Hematopoietic multipotent progenitor cell treated with erythropoietin and hydrocortisone succinate and interleukin-3 and kit ligand, for 17 days (in vitro differentiated cells): Measurements from ENCODE around the gene PLB1.

ENCODE experiments used
- DNase-seq: peaks from one replicate; pipeline ENCODE4 v3.0.0-alpha.2; 2015; ENCODE audit warnings: low spot score

Gene PLB1

DNA sequence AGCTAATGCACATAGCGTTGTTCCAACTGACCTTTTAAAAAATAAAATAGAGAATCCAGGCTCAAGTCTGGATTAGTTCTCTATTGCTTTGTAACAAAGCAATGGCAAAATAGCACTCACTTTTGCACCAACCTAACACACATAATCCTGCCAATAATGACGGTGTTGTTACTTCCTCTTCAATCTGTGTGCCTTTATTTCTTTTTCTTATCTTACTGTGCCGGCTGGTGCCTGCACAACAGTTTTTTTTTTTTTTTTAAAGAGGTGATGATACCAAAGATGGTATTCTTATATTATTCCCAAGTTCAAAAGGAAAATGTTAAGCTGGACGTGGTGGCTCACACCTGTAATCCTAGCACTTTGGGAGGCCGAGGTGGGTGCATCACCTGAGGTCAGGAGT lies 3.4 kb downstream of the PLB1 start:
- DNase-seq, result no peak

DNA sequence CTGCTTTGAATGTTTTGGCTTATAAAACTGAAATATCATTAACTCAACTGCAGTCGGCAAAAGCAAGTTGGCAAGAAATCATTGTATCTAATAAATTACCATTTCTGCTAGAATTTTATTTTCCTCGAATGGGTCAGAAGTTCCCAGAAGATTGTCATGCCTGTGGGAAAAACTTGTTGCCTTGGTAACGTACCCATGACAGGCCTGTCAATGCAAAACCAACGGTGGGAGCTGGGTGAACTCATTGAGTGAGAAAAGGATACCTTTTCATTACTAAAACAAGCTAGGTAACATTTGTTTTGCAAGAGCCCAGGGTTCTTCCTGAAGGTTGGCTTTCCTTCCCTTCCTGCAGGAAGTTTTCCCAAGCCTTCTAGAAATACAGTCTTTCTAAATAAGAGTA lies 9.5 kb downstream of the PLB1 start:
- DNase-seq, result no peak

DNA sequence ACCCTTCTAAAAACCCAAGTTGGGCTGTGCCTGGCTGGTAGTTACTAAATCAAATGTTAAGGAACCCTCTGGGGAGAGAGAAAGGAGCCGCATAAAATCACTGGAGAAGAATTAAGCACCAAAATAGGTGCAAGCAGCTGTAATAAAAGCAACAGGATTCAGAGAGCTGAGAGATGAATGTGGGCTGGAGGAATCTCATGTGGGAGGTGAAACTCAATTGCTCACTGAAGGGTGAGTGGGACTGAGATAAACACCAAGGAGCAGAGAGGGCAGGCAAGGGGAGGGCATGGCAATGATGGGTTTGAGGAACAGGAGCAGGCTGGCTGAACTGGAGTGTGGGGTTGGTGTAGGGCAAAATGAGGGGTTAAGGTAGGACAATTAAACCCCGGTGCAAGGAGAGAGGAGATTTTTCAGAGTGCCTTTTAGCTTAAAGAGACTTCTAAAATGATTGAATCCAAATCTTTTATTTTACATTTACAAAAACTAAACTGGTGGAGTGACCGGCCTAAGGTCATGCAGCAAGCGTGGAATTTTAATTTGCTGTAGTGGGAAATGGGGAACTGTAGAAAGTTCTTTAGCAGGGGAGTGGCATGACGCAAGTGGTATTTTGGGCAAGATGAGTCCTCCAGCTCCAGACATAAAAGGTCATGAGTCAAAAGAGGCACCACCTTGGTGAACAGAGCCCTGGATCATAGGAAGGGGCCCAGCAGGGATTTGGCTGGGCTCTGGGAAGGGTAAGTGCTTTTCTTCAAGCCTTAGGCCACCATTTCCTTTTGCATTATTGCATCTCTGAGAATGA lies 10.5 kb downstream of the PLB1 start:
- DNase-seq, result no peak

DNA sequence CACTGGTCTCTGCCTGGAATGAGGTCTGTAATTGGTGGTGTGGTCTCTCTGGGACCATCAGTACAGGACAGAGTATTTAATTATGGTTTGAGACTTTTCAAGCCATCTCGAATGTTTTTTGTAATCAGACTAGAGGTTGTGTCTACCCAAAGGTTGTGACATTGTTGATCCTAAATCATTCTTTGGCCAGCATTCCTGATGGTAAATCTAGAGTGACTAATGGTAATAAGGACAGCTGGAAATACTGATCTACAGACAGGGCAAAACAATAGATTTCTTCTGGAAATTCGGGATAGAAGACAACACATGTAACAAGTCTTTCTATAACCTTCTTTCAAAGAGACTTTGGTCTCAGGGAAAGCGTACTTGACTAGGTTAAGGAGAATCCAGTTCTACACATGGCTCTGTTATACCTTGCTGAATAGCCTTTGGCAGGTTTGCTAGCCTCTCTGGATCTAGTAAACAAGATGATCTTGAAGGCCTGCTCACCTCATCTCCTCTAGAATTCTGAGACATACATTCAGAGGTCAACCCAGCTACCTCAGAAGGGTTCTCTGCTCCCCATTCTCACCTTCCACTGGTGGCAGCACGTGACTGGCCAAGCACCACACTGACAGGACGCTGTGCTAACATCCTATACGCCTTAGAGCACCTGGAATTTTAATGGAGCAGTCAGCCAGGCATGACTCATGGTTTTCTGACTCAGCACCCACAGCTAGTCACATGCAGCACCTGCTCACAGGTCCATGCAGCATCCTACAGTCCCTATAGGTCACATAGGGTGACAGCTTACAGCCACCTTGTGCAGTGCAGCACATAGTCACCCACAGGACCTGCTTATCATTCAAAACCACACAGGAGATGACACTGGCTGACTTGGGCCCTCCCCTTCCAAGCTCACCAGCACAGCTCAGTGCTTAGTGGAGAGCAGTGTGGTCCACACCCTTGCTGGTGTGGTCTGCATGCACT lies 12.2 kb downstream of the PLB1 start:
- DNase-seq, result peak; percentile 77

DNA sequence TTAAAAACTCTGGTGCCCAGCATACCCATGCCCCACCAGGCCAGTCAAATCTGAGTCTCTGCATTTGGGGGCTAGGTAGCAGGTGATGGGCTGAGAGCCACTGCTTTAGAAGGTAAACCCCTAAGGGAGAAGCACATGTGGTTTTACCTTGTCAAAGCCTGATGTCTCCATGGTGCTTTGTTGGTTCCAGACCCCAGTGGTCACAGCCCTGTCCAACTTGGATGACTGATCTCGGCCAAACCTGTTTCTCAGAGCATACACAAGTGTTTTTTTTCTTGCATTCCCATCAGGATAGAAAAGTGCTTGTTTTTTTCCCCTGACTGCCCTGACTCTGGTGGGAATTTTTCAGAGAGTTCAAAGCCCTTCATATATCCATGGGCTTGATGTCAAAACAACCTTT lies 13.5 kb downstream of the PLB1 start:
- no peak for DNase-seq

DNA sequence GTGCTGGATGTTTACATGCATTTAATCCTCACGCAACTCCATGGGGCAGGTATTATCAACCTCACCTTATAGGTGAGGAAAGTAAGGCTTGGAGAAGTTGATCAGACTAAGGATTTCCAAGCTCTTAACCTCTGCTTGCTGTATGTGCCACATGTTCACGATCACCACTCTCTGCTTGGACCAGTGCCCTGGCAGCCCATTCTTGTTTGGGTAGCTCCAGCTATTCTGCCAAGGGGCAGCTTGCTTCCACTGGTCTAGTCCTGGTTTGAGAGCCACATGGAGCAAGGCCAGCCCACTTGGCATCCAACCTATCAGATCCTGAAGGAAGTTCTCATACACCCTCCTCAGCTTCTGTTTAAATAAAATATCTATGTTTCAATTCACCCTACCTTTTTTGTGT lies 14.3 kb downstream of the PLB1 start:
- peak; percentile 7 for DNase-seq

DNA sequence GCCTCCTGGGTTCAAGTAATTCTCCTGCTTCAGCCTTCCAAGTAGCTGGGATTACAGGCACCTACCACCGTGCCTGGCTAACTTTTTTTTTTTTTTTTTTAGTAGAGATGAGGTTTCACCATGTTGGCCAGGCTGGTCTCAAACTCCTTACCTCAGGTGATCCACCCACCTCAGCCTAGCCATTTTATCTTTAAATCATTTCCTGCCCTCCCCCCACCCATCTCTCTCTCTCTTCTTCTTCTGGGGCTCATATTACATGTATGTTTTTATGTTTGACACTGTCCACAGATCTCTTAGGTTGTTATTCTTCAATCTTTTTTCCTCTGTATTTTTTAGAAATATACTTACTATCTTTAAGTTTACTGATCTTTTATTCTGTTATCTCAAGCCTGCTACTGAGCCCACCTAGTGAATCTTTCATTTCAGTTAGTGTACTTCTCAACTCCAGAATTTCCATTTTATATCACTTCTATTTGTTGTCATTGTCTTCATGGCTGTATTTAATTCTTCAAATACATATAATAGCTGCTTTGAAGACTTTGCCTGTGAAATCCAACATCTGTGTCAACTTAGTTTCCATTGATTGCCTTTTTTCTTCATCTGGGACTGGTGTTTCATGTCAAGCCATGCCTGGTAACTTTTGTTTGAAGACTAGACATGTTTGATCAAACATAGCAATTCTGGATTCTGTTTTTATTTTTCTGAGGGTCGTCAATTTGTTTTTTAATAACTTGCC lies 16.2 kb downstream of the PLB1 start:
- no peak for DNase-seq

DNA sequence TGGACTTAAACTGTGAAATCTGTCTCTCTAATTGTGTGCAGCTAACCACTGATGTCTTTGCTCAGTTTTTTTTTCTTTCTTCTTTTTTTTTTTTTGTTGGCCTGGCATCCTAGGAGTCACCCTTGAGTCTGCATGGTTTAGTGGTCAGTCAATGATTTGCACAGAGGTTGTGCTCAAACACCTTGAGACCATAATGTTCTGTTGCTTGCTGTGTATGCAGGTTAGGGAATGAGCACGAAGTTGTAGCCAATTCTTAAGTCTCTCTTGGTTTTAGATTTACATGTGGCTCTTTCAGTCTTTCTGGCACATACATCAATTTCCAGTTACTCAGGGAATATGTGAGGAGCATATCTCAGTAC lies 16.7 kb downstream of the PLB1 start:
- DNase-seq, result no peak

DNA sequence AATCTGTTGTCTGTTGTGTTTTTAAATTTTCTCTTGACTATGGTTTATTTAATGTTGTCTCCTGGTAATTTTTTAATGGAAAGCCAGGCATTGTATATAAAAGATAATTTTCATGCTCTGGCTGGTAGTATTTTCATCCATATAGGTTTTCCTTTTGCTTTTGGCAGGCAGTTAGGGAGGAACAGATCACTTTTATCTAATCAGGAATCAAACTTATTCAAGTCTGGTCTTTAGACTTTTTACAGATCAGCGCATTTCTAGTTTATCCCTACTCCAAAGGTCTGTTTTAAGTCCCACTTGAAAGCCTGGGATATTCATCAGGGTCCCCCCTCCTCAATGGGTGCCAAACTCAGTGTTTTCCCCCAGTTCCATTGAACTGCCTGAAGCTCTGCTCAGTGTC lies 17.2 kb downstream of the PLB1 start:
- DNase-seq, result no peak

DNA sequence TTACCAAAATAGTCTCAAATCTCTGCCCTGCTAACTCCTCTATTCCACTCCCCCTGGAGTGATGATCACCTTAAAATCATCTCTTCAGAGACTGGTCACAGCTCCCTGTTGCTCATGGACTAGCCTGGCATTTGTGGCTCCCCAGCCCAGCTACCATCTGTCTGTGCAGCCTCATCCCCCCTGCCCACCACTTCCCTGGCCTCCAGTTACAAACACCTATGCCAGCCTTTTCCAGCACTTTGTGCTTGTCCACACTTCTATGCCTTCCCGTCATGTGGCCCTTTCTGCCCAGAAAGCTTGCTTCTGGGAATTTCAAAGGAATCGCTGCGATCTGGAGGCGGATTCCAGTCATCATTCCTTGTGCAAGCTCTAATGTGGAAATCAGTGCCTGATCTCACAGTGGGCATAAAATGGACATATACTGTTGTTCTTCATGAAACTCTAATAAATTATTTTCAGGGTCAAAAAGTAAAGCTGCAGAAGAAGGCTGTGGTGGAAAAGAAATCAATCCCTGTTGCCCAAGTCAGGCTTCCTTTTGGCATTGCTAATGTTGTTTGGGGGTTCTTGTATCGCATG lies 19.4 kb downstream of the PLB1 start:
- DNase-seq, result no peak

DNA sequence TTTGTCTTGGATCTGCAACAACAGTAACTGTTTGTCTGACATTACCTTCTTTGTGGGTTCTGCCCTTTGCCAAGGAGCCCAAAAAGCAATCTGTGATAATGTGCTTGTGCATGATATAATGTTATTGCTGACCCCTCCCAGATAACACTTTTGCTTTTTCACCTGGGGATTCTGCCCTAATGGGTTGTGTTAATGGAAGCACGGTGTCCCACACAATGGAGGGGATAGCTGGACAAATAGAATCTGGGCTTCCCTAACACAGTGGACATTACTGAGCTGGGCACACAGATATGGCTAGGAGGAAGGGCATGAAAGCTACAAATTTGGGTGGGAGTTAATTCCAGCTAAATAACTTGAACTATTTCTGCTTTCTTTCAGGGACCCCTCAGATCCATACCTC lies 20.6 kb downstream of the PLB1 start:
- DNase-seq, result no peak

DNA sequence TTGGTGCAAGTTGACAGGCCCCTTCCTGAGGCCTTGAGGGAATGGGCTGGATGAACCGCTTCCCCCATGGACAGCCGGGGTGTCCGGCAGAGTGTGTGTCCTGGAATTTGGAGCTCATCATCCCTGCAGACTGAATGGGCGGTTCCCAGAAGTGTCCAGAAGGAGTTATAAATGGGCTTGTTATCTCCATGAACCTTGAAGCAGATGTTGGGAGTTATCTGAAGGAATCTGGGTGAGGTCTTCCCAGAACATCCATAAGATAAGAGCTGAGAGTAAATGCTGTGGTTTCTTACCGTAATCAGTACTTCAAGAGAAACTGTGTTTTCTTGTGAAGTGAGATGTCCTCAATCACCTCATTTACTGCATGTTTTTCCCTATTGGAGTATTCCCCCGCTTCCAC lies 21.1 kb downstream of the PLB1 start:
- DNase-seq, result no peak

DNA sequence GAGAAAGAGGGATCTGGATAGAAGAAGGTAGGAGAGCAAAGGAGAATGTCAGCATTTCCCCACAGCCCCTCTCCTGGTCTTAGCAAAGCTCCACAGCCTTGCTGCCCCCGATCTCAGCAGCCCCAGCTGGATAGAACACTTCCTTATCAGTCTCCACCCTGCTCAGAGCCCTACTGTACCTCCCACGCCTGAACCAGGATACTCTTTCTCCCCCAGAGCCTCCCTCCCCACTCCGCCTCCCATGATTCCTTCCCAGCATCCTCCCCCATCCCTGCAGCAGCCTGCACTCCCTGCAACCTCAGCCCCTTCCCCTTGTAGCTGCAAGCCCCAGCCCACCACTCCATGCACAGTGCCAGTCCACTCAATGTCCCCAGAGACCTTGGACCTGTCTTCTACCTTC lies 25.8 kb downstream of the PLB1 start:
- no peak for DNase-seq

DNA sequence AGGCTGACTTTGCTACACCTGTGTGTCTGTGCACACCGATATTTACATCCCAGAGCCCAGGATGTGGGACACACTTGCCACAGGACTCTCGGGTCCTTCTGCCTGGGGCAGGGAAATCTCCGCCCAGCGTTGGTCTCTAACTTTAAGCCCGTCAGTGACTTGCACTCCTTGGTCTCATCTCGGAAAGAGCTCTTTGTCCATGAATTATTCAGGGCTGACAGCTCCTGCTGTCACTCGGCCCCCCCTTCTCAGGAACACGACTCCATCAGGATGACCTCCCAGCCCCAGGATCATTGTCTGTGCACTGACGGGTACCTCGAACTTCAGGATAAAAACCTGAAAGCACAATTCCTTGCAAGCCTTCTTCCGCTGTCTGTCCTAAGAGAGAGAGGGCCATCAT lies 26.6 kb downstream of the PLB1 start:
- no peak for DNase-seq

DNA sequence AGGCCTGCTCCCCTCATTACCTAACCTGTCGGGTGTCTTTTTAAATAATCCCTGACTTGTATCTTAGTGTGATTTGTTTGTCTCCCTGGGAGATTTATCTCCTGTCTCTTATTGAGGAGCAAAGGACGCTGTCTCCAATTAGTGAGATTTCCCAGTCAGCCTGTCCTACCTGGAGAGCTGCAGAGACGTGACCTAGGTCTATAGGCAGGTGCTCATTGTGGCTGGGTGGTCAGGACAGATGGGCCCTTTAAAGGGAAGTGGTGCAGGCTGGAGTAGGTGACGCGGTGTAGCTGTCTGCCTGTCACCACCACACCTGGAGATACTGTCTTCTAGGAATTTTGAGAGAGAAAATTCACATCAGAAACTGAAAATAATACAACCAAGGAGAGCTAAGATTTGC lies 28.0 kb downstream of the PLB1 start:
- DNase-seq, result no peak

DNA sequence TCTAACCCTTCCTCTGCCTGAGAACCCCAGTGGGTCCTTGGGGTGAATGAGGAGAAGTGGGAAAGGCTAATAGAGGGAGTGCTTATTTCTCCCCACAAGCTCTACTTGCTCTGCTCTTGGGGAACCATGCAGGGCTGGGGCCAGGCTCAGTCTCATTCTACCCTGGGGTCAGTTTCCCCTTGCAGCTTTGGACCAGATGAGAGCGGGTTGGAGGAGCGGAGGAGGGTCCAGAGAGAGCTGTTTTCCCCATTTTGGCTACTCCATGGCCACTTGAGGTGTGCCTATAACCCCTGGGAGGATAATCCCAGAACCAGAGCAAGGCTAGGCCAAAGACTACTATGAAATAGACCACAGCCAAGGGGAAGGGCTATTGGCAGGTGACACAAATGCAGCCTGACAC lies 29.6 kb downstream of the PLB1 start:
- no peak for DNase-seq

DNA sequence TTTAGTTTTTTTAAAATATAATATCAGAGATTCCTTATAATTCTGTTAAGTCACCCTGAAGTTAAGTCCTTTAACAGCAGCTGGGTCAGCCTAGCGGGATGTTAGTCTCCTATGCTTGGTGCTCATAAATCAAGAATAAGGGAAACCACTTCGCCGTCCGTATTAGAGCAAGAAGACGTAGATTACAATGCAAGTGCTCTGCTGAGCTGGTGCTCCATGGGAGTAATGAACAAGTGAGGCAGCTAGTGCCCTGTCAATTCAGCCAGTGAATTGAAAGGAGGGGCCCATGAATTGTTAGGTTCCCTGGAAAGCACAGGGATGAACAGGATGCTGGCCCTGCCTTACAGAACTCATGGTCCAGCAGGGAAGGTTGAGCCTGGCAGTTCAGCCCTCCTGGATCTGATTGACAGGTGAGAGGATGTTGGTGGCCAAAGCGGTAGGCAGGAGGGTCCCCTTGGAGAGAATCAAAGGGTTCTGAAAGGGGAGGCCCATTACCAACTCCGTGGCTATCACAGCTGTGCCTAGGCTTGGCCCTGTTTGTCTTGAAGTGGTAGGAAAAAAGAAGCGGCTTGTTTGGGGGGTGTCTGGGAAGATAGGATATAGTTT lies 30.8 kb downstream of the PLB1 start:
- no peak for DNase-seq

DNA sequence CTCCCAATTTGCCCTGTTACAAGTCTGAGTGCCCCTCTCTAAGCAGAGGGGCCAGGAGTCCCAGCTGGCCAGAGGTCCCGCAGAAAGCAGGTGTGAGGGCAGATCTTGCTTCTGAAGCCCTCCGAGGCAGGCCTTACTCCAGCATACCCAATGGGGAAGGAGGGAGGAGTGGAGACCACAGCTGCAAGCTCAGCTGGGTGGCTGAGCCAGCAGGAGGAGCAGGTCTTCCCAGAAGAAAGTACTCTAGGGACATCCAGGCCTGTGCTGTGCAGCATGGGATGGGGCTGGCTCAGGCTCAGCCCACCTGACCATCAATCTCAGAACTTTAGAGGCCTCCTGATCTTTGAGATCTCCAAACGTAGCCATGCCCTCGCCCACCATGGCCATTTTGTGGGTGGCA lies 31.3 kb downstream of the PLB1 start:
- no peak for DNase-seq

DNA sequence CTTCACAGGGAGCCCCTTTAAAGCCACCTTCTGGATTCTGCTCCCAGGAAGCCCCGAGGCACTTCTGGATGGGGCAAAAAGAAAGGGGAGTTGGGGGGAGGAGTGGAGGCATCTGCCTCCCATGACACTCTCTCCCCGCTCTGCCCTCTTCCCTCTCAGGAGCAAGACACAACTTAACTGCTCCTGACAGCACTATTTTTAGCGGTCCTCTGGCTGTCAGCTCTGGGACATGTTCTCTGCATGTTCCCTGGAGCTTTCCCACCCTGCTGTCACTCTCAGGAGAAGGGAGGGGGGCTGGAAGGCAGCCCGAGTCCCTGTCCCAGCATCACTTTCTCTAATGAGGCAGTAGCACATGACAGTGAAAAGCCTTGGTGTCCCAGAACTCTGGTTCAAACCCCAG lies 32.3 kb downstream of the PLB1 start:
- no peak for DNase-seq

DNA sequence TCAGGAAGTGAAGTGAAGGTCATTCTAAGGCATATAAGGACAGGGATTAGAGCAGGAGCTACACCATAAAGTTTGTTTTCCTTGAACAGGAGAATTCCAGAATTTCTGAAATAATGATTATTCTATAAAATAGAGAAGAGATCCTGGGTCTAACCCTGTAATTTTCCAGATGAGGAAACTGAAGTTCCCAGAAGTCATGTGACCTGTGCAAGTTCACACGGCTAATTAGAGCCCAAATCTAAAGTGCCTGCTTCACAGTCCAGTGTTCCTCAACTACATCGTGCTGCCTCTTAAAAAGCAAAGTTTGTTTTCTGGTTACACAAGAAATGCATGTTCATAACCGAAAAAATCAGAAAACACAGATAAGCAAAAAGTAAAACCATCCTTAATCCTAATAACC lies 34.9 kb downstream of the PLB1 start:
- DNase-seq, result no peak

DNA sequence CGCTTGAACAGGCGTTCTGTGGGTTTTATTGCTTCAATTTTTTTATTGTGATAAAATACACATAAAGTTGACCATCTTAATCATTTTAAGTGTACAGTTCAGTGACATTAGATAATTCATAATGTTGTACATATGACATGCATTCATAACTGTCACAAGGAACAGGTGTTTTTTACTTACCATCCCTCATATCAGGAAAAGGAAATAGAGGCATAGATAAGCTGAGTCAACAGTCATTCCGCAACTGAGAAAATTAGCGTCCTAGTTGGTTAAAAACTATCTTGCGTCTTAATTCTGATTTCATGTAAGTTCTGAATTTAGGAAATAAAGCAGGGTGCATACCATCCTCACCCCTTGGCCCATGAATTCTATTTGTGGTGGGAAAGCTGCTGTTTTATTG lies 36.5 kb downstream of the PLB1 start:
- DNase-seq, result no peak
